ENCODE results near the gene PLIN5. TPM values are rescaled to one million over a fixed set of nuclear protein-coding genes. Genes with fewer than 3 reads are reported as not detected.

PLIN5 gene
- total RNA-seq, 1 donor from 2014 or later = not detected

DNA sequence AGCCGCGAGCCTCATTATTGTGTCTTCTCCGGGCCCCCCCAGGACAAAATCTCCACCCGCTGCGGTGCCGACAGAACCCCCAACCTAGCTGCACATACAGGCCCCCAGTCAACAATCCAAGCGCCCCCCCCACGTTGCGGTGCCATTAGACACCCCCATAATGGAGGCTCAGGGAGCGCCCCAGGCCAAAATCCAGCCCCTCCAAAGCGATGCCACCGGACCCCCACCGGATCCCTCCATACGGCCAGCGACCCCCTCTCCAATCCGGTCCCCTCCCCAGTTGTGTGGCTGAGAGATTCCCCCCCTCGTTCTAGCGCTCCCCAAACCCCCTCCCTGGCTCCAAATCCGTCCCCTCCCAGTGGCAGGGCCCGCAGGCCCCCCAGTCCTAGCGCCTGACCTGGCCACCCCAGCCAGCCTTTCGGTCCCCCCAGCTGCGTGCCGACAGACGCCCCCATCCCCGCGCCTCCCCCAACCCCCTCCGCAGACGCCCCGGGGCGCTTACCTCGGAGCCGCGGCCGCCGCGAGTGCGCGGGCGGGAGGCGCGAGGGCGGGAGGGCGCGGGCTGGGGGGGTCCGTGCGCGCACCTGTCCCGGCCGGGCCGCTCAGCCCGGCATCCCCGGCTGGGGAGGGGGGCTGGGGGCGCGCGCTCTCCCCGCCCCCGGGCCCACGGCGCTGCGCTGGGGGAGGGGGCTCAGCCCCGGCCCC is 46.1 kb upstream of the PLIN5 start:
- Histone ChIP-seq H3K4me3 (ENCODE audit: low read depth, low read length) (peak overlapping the region; percentile 45), H3K27me3 (ENCODE audit: control insufficient read depth, insufficient read depth, low read length) (peaks cover 48% of the 10 kb centered on the region), H3K36me3 (ENCODE audit: control insufficient read depth, insufficient read depth, low read length) (no peaks in the 10 kb centered on the region)
- TF ChIP-seq, protein P1, sequence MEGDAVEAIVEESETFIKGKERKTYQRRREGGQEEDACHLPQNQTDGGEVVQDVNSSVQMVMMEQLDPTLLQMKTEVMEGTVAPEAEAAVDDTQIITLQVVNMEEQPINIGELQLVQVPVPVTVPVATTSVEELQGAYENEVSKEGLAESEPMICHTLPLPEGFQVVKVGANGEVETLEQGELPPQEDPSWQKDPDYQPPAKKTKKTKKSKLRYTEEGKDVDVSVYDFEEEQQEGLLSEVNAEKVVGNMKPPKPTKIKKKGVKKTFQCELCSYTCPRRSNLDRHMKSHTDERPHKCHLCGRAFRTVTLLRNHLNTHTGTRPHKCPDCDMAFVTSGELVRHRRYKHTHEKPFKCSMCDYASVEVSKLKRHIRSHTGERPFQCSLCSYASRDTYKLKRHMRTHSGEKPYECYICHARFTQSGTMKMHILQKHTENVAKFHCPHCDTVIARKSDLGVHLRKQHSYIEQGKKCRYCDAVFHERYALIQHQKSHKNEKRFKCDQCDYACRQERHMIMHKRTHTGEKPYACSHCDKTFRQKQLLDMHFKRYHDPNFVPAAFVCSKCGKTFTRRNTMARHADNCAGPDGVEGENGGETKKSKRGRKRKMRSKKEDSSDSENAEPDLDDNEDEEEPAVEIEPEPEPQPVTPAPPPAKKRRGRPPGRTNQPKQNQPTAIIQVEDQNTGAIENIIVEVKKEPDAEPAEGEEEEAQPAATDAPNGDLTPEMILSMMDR (IDR thresholded peaks at IDR 0.05; ENCODE audit: insufficient read depth, low read length, poor library complexity, severe bottlenecking) = no peak
- DNase-seq (ENCODE audit: low read depth) = no peak

DNA sequence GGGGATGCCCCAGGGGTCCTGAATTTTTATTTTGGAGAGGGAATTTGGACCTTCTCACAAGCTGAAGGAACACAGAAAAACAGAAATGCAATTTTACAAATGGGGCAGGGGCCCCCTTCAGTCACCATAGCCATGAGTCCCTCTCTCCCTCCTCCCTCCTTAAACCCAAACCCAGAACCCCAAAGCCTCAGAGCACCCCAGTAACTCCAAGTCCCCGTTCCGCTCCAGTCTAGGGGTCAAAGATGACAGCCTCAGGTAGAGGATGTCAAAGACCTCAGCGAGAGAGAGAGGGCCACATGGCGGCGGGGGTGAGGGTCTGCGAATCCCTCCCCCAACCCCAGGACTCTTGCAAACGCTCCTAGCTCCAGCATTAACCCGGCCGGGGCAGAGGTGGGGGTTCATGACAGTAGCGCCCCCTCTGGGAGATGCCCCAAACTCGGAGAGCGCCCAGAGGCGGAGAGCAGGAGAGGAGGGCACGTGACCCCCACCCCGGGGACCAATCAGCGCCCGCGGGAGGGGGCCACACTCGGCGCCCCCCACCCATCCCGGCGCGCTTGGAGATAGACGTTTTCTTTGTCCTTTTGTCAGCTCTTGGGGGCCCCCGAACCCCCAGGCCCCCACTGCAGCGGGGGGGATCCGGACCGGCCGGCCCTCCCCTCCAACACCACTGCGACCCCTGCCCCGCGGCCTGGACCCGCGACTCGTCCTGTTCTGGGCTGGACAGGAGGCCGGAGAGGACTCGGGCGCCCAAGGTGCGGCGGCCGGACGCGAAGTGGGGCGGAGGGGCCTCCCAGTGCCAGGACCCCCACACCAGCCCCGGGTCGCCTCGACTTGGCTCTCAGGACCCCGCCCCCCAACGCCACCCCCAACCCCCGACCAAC is 45.2 kb upstream of the PLIN5 start:
- DNase-seq (ENCODE audit: low read depth) = no peak
- TF ChIP-seq, protein P1 (IDR thresholded peaks at IDR 0.05; ENCODE audit: insufficient read depth, low read length, poor library complexity, severe bottlenecking) = peak; percentile 25
- no peaks in the 10 kb centered on the region for H3K36me3 ChIP-seq (ENCODE audit: control insufficient read depth, insufficient read depth, low read length)
- H3K27me3 ChIP-seq (ENCODE audit: control insufficient read depth, insufficient read depth, low read length) = peaks cover 43% of the 10 kb centered on the region
- H3K4me3 ChIP-seq (ENCODE audit: low read depth, low read length) = peak overlapping the region; percentile 24

DNA sequence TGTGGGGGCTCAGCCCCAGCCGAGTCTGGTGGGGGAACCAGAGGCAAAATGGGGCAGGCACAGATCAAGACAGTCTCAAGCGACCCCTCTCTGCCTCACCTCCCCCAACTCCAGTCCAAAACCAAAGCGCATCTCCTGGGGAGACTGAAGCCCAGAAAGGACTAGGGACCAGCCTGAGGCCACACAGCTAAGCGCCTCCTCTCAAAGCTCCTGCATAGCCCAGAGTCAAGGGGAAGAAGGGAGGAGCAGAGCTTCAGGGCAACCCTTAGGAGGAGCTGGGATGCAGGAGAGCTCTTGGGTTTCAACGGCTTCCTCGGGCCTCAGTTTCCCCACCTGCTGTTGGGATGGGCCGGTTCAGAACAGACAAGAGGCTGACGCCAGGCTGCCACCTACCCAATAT is 44.4 kb upstream of the PLIN5 start:
- TF ChIP-seq, protein P1 (IDR thresholded peaks at IDR 0.05; ENCODE audit: insufficient read depth, low read length, poor library complexity, severe bottlenecking) = no peak
- H3K27me3 ChIP-seq (ENCODE audit: control insufficient read depth, insufficient read depth, low read length) = peaks cover 35% of the 10 kb centered on the region
- H3K4me3 ChIP-seq (ENCODE audit: low read depth, low read length) = no peak overlapping the region
- H3K36me3 ChIP-seq (ENCODE audit: control insufficient read depth, insufficient read depth, low read length) = no peaks in the 10 kb centered on the region
- DNase-seq (ENCODE audit: low read depth) = no peak

DNA sequence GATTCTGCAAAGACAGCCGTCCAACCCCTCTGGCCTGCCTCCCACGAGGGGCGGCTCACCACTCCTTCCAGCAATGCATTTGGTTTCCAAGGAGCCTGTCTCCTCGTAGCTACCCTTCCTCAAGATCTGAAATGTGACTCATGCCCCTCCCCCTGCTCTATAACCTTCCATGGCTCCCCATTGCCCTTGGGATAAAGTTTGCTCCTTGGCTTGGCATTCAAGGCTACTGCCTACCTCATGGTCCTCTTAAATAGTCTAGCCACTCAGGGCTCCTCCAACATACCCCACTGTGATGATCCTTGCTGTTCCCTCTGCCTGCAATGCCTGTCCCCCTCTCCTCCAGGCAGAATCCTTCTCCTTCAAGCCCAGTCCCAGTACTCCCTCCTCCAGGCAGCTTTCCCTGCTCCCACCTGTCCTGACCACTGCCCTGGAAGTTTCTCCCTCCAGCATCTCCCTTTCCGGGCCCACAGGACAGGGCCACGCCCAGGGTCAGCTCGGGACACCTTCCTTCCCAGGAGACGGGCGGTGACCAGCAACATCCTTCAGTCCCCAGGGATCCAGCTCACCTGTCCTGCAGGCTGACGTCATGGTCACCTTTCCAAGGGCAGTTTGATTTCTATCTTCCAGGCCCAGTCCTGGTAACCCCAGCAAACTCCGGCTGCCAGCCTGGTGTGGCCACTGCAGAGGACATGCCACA is 43.7 kb upstream of the PLIN5 start:
- peaks cover 30% of the 10 kb centered on the region for H3K27me3 ChIP-seq (ENCODE audit: control insufficient read depth, insufficient read depth, low read length)
- TF ChIP-seq, protein P1 (IDR thresholded peaks at IDR 0.05; ENCODE audit: insufficient read depth, low read length, poor library complexity, severe bottlenecking) = no peak
- no peaks in the 10 kb centered on the region for H3K36me3 ChIP-seq (ENCODE audit: control insufficient read depth, insufficient read depth, low read length)
- H3K4me3 ChIP-seq (ENCODE audit: low read depth, low read length) = no peak overlapping the region
- DNase-seq (ENCODE audit: low read depth) = no peak

- DNase-seq (ENCODE audit: low read depth) = no peak
- Histone ChIP-seq H3K36me3 (ENCODE audit: control insufficient read depth, insufficient read depth, low read length) (no peaks in the 10 kb centered on the region), H3K27me3 (ENCODE audit: control insufficient read depth, insufficient read depth, low read length) (peaks cover 27% of the 10 kb centered on the region), H3K4me3 (ENCODE audit: low read depth, low read length) (no peak overlapping the region)
- TF ChIP-seq, protein P1 (IDR thresholded peaks at IDR 0.05; ENCODE audit: insufficient read depth, low read length, poor library complexity, severe bottlenecking) = no peak
These were observed 42.2 kb upstream of the PLIN5 start for GRCh38 chr19:4577020-4577782.
